Inflammatory macrophage treated with lipopolysaccharide for 1 hour (primary cell): ENCODE data around the gene POLR3GL.
A peak's percentile ranks its signal among the peaks of the same experiment; 100 is the strongest.

Experiments used
- DNase-seq, 2 donors: peaks; one replicate each; pipeline ENCODE4 v3.0.0-alpha.2; 2020 to 2022

POLR3GL gene

GRCh38 chr1:145977486-145978470 lies 13.3 kb downstream of the POLR3GL start:
- peak; percentile 58 to 79 for DNase-seq

- no peak for DNase-seq
Observed at GRCh38 chr1:145978471-145978853, 14.0 kb downstream of the POLR3GL start.

- DNase-seq = peak; percentile 98 to 100
Observed at GRCh38 chr1:145978854-145979745, 14.6 kb downstream of the POLR3GL start.

- no peak for DNase-seq
Observed at GRCh38 chr1:145979746-145980456, 15.4 kb downstream of the POLR3GL start.

- DNase-seq = no peak
Observed at GRCh38 chr1:145980457-145980994, 16.0 kb downstream of the POLR3GL start.

GRCh38 chr1:145982010-145982723 lies 17.7 kb downstream of the POLR3GL start:
- DNase-seq = no peak

GRCh38 chr1:145983206-145983675 lies 18.8 kb downstream of the POLR3GL start:
- DNase-seq = peak in 1 of 2 donors; percentile 44

GRCh38 chr1:145983960-145984830 lies 19.7 kb downstream of the POLR3GL start:
- DNase-seq = no peak

GRCh38 chr1:145985129-145985501 lies 20.6 kb downstream of the POLR3GL start:
- no peak for DNase-seq

- peak; percentile 60 to 67 for DNase-seq
Observed at GRCh38 chr1:145985502-145986439, 21.3 kb downstream of the POLR3GL start.

GRCh38 chr1:145986551-145986950 lies 22.1 kb downstream of the POLR3GL start:
- no peak for DNase-seq

GRCh38 chr1:145987926-145988325 lies 23.4 kb downstream of the POLR3GL start:
- DNase-seq = no peak

GRCh38 chr1:145988773-145989172 lies 24.3 kb downstream of the POLR3GL start:
- DNase-seq = no peak

- DNase-seq = no peak
Observed at GRCh38 chr1:145990249-145990855, 25.9 kb downstream of the POLR3GL start.

- peak in 1 of 2 donors; percentile 37 for DNase-seq
Observed at GRCh38 chr1:145991735-145992412, 27.4 kb downstream of the POLR3GL start.

- no peak for DNase-seq
Observed at GRCh38 chr1:145992502-145992936, 28.0 kb downstream of the POLR3GL start.

- no peak for DNase-seq
Observed at GRCh38 chr1:145992958-145993617, 28.6 kb downstream of the POLR3GL start.
